GM12873 (cell line): Measurements from ENCODE around the gene RGL2.

Source experiments
- CTCF ChIP-seq: IDR thresholded peaks from 2 replicates; pipeline ENCODE4 v1.5.1; 2012; ENCODE audit warnings: low read depth, mild to moderate bottlenecking, moderate library complexity, low read length, control low read depth; ENCODE audit not compliant: insufficient read depth; ENCODE audit errors: missing control alignments

The RGL2 gene

DNA sequence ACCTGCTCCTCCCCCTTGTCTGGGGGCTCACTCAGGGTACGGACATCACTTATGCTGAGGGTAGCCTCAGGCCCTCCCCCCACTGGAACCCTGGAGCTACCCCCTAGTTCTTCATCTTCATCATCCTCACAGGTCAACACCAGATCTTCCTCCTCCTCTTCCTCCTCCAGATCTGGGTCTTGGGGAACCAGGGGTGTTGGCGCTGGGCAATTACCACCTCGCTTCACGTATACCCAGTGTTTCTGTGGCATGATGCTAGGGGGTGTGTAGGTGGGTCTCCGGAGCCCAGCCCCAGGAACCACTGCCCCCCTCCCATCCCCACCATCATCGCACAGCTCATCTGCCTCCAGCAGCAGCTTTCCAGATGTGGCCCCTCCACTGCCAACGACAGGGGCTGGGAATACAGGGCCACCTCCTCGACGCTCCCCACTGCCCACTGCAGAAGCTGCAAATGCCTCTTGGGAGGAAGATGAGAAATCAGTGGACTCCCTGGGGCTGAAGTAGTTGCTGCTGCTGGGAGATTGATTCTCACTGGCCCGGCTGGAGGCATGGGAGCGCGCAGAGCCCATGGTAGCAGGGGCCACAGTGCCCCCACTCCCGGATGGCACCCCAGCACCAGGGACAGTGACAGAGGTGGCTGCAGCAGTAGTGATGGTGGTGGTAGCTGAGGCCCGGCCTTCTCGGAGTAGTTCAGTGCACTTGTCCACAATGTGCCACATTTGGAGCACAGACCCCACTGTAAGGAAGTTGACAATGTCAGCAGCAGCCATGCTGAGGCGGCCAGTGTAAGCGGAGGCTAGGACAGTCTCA, 17.3 kb upstream of the RGL2 start:
- no peak for TF ChIP-seq CTCF

DNA sequence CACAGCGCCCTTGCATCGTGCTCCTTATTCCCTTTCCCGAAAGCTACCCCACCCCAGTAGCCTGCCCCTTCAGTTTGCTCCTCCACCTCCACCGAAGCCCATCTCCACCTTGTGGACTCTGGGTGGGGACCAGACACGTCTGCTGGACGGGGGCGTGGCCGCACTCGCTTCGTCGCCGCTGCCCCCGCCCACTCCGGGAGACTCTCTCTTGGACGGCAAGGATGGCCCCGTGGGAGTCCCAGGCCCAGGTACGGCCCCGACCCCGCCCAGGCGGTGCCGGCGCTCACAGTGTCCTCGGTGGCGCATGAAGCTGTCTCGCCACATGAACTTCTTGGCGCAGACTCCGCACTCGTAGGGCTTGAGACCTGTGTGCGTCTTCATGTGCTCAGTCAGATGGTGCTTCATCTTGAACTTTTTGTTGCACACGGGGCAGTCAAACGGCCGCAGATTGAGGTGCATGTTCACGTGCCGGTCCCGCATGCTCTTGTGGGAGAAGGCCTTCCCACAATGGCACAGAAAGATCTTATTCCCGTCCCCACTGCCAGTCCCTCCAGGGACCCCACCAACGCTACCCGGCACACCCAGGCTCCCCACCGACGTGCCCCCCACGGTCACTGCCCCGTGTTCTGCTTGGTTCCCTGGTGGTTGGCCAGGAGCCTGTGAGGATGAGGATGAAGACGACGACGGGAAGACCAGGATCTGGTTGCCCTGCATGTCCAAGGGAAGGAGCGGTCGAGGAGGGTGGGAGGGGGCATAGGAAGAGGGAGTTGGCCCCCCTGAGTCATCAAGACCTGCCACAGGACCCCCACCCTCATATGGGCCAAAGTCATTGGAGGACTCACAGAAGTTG, 16.4 kb upstream of the RGL2 start:
- TF ChIP-seq CTCF = no peak

- TF ChIP-seq CTCF = peak; percentile 3
Observed at GRCh38 chr6:33314515-33314942, 15.8 kb upstream of the RGL2 start.

- TF ChIP-seq CTCF = no peak
Observed at GRCh38 chr6:33313709-33314514, 15.2 kb upstream of the RGL2 start, which contains the start of gene TAPBP. TSS of gene TAPBP (minus strand) at chr6:33314078. CDS start at chr6:33314041, 37 bp downstream.

DNA sequence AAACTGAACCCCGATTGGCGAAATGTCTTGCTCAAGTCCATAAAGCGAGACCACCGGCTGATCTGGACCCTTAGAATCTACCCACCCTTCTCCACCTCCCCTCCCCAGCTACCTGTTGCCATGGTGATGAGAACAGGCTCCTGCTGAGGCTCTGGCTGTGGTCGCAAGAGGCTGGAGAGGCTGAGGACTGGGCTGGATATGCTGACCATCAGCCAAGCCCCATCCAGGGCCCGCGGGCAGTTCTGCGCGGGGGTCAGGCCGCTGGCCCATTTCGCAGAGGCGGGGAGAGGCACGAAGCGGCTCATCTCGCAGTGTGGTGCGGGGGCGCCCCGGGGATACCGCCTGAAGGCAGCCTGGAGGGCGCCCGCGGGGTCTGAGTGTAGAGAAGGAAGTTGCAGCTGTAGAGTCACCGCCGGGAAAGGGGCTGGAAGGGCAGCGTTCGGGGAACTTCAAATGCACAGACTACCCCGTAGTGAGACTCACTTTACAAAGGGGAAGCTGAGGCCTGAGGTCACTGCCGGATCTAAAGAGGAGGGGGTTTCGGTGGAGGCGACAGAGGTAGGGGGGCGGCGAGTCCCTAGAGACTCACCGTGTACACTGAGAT, 14.5 kb upstream of the RGL2 start:
- TF ChIP-seq CTCF = no peak

GRCh38 chr6:33312361-33313104, 13.8 kb upstream of the RGL2 start:
- TF ChIP-seq CTCF = no peak
